GM18873 (cell line): Measurements from ENCODE around the gene CTRL.
A peak's percentile ranks its signal among the peaks of the same experiment; 100 is the strongest.
"Not testable (repeated sequence)": the region's sequence is repeated elsewhere in the genome, so short reads cannot be mapped to it uniquely, and the experiment has no call there.

ENCODE experiments used
- ATAC-seq: cut with Tn5 transposase; IDR thresholded peaks from one replicate; pipeline ENCODE4 v1.9.1; 2021; ENCODE audit warnings: mild to moderate bottlenecking, moderate library complexity, moderate number of reproducible peaks; ENCODE audit not compliant: unreplicated experiment, low FRiP score

Gene CTRL

DNA sequence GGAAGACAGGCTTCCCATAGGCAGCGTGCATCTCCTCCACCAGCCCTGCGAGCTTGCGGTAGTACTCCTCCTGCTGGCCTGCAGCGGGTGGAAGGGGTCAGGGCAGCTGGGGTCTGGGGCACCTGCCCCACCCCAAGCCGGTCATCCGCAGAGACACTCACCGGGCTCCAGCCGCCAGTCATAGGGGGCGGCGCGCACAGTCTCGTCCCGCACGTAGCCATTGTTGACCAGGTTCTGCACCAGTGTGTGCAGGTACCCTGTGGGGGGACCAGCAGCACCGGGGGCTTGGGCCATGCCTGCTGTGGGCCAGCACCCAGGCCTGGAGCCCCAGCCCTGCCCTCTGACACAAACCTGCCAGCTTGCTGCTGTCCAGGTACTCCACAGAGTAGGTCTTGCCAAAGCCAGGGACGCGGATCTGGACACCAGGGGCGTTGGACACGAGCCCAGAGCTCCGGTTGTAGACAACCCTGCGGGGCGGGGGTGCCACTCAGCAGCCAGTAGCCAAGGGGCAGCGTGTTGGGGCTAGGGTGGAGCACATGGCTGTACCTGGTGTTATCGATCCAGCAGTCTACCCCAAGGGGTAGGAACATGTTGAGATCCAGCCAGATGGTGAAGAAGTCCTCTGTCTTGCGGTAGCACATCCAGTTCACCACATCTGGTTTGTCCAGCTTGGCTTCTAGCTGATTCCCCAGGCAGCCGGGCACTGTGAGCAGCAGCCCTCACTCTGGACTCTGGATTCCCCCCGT is 11.0 kb upstream of the CTRL start:
- no peak for ATAC-seq

DNA sequence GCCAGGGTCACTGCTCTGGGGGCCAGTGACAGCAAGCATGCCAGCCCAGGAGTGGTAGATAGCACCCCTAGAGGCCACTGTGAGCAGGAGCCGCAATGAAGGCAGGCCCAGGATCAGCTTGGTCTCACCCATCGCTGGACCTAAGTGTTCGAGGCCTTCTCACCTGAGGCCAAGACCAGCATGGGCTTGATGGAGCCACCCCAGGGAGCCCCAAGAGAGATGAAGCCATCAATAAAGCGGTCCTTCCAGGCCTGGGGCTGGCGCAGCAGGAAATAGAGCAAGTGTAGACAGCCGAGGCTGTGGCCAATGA is 10.5 kb upstream of the CTRL start:
- no peak for ATAC-seq

DNA sequence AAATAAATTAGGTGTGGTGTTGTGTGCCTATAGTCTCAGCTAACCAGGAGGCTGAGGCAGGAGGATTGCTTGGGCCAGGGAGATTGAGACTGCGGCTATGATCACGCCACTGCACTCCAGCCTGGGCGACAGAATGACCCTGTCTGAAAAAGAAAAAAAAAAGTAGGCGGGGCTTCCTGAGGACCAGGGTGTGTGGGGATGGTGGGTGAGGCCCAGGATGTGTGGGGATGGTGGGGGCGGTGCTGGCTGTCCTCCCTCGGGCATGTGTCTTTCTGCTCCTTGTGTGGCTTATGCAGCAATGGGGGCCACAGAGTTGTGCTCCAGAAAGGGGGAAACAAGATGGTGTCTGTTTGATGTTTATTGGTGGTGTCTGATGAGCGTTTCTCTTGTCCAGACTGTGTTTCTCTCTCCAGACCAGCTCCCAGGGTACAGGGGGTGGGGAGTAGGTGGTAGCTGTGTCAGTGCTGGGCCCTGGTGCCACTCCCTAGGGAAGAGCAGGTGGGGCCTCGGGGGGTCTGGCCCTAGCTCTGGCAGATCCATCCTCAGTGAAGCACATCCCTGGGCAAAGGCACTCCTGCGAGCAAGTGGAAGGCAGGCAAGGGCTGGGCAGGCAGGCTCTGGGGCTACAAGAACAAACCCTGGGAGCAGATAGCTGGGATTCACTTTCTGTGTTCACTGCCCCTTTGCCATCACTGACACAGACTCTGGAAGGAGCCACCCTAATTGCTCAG is 10.0 kb upstream of the CTRL start:
- ATAC-seq: no peak

DNA sequence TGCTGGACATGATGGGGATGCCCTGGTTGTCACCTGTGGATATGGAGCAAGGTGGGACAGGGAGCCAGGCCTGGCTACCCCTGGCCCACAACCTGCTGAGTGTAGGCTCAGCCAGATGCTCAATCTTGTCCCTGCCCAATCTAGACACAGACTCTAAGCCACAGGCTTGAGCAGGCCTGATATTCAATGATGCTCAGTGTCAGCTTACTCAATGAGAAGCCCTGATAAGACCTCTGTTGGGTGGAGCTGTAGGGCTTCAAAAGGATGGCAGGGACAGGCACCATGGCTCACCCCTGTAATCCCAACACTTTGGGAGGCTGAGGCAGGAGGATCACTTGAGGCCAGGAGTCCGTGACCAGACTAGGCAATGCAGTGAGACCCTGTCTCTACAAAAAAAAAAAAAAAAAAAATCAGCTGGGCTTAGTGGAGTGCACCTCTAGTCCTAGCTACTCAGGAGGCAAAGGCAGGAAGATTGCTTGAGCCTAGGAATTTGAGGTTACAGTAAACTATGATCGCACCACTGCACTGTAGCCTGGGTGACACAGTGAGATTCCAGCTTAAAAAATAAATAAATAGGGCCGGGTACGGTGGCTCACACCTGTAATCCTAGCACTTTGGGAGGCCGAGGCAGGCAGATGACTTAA is 8.9 kb upstream of the CTRL start:
- ATAC-seq: no peak

DNA sequence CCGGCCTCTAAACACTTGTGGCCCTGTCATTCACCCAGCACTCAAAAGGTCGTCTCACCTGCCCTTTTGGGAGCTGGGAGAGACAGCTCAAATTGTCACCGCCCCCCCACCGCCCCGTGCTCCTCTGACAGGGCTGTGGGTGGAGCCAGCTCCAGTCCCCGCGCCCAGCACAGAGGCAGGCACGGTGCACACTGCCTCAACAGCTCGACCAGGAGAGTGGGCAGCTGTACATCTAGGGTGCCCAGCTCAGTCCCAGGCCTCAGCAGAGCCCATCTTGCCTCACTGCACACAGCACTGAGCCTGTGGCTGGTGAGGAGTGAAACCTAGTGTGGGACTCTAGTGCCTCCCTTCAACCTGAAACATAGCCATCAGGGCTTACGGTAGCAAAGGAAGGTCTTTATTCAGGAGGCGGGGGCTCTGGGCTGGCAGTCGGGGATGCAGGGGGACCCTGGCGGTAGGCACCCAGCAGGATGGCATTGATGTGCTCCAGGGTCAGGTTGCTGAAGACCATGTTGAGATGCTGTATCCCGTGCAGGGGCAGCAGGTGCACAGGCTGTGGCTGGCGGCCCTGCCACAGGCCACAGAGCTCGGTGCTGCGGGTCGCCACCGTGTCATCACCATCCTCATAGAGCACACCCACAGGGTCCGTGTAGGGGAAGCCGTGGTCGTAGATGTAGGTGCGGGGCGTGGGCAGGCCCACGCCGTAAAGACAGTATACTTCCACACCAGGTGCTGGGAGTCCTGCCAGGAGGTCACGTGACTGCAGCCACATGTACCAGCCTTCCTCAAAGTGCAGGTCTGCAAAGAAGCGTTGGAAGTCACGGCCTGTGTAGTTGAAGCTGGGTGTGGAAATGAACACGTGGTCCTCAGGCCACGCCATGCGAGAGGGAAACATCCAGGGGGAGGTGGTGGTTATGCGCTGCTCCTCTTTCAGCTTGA is 8.1 kb upstream of the CTRL start:
- no peak for ATAC-seq

DNA sequence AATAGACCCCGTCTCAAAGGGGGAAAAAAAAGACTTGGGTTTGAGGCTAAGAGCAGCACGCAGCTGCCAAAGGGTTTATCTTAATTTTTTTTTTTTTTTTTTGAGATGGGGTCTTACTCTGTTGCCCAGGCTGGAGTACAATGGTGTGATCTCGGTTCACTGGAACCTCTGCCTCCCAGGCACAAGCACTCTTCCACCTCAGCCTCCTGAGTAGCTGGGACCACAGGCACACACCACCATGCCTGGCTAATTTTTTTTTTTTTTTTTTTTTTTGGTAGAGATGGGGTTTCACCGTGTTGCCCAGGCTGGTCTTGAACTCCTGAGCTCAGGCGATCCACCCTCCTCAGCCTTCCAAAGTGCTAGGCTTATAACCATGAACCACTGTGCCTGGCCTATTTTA is 6.1 kb upstream of the CTRL start:
- ATAC-seq: not testable (repeated sequence)

DNA sequence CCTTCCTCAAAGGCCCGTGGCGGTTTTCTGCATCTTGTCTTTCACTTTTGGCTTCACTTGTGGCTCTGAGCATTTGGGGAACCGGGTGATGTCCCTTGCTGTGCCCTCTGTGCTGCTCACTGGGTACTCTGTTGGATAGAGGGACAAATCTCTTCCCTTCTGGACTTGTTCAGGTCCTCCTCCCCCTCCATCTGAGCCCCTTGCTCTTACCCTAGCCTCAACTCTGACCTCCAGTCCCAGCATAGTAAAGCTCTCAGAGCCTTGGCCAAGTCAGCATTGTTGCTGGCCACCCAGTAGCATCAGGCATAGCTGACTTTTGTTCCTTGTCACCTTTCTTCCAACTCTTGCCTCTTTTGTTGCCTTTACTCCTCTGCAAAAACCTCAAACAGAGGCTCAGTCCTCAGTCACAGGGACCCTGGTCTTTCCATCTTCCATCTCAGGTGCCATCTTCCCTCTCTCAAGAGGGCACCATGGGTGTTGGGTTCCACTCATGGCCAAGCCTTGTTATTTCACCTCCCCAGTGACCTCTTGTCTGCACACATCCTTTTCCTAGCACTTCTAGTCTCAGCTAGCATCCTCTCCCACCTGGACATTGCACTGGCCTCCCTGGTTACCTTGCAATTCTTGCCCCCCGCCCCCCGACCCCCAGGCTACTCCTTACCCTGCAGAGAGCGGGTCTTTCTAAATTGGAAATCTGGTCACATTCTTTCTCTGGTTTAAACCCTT is 5.4 kb upstream of the CTRL start:
- ATAC-seq: peak; percentile 42

DNA sequence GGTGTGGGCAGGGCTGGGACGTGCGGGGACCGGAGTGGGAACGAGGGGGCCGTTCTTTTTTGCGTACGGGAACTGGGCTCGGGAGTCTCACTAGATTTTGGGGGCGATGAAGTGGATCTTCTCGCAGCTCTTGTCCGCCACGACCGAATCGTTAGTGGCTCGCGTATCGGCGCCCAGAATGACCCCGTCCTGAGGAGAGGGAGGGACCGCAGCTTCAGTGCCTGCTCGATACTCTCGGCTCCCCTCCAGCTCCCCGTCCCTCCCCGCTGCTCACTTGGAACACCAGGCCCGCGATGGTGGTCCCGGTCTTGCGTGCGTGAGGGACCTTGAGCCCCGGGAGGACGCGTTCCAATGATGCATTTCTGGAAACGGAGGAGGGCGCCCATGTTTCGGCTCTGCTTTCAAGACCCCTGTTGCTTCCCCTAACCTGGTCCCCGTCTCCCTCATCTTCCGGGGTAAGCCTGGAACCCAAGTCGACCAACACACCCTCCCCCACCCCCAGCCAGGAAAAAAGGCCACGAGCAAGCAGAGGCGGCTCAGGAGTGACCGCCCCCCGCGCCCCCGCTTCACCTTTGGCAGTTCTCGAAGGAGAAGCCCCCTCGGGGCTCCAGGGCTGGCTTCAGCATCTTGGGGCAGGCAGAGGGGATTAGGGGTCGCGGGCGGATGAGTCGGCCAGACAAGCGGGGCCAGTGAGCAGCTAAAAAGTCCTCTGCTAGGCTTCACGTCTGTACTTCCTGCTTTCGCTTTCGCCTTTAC is 4.6 kb upstream of the CTRL start, which contains the start of gene PSMB10:
PSMB10 (minus strand) TSS at position 727 of the 756 bp plus-strand sequence; CDS start at position 626, 101 bp downstream.
- ATAC-seq: no peak

DNA sequence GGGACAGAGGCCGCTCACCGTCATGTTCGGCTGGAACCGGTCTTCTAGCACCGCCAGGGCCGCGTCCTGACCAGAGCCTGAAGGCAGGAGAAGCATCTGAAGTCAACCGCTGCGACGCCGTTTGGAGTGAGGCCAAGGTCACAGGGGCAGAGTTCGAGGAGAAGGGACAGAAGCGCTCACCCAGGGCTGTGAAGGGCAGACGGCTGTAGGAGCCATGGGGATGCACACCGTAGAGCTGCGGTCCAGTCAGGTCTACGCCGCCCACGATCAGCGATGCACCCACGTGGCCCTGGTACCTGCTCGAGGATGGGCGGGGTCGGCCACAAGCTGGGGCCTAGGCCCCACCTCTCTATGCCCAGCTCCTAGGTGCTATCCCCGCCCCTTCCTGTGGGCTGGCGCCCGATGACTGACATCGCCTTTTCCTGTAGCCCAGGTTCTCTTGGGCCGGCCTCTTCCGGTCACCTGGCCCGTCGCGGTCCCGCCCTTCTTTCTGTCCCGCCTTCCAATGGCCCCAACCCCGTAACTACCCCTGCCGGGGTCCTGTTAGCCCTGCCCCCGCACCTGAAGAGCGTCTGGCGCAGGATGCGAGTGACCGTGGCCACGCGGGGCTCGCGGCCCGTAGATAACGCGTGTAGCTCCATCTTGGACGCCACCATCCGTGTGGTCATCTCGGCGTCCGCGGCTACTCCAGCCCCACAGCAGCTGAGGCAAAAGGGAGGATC is 3.9 kb upstream of the CTRL start:
- peak; percentile 85 for ATAC-seq

DNA sequence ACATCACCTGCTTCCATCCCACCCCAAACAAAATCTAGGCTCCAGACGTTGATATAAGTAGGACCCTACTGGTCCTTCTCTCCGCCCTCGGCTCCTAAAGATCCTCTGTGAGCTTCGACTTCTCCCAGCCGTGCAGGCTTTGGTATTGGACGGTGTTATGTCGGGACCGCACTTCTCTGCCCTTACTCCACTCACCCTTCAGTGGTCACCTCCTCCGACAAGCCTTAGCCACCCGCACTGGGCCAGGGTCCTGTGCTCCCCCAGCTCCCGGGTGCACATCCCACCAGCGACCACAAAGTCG is 3.4 kb upstream of the CTRL start:
- no peak for ATAC-seq

DNA sequence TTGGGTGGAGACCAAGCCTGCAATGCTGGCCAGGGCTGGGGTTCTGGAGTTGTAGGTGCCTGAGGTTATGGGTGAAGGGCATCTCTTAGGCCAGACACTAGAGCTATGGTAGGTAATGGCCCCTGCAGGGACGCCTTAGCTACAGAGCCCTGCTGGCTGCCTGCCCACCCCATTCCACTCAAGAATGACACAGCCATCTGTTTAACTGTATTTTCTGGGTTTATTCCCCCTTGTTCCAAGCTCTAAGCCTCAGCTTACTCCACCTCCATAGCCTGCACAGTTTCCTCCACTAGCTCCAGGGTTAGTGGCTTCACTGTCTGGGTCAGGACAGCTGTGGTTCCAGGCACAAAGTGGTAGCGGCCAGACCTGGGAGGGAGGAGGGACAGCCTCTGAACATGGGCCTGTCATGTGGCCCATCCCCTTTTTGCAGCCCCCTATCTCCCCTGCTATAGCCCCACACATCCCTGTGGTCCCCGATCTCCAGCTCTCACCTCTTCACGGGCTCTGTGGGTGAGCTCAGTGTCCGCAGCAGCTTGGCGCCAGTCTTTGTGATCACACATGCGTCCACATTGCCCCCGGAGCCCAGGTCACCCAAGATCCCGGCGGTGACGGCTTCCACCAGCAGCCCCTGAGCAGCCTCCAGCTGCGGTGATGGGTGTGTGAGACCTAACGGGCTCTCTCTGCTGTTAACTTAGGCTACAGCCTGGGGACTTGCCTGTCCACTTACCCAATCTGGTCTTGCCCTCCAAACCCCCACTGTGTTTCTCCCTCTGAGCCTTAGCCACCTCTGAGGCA is 2.8 kb upstream of the CTRL start:
- no peak for ATAC-seq

DNA sequence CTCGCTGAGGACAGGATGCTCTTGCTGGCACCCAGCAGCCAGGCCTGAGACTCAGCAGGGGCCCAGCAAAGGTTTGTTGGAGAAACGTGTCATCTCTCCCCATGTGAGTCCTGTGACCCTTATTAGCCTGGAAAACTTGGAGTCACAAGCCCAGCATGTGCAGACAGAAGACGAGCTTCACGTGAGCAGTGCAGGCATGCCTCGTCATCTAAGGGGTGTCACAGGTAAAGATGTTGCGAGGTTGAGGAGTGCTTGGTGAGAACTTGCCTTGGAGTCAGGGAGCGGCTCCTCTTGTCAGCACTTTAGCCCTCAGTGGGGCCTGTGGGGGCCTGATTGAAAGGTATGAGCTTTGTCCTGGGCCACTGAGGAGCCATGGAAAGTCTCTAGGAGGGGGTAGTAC is 2.1 kb upstream of the CTRL start:
- no peak for ATAC-seq

DNA sequence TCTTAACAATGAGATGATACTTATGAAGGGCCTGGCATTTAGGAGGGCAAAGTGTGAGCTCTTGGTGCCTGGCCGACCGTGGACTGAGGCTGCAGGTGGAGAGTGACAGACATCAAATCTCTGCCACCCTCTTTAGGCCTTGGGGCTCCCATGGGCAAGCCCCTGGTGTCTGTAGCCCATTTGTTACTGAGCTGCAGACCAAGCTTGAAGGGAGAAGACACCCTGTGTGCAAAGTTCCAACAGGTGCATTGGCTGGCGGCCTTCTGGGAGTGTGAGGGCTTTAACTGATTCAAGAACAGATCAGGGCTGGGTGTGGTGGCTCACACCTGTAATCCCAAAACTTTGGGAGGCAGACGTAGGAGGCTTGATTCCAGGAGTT is 789 bp upstream of the CTRL start:
- no peak for ATAC-seq

DNA sequence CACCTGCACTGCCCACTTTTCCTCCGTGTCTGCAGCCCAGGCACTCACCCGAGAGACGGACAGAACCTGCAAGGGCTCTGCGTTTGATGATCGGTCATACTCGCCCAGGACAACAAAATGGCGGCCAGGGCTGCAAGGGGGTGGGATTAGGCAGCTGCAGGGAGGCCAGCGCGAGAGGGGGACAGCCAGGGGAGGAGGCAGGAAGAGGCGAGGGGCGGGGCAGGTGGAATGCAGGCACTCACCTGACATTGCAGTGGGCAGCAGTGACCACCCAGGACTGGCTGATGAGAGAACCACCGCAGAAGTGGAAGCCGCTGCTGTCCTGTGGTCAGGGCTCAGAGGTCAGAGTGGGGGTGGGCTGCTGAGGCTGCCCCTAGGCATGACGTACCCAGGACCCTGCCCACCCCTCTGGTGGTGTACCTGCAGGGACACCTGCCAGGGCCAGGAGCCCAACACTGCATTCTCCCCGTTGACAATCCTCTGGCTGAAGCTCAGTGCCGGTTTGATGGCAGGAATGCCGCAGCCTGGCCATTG is 917 bp downstream of the CTRL start:
- ATAC-seq: no peak

DNA sequence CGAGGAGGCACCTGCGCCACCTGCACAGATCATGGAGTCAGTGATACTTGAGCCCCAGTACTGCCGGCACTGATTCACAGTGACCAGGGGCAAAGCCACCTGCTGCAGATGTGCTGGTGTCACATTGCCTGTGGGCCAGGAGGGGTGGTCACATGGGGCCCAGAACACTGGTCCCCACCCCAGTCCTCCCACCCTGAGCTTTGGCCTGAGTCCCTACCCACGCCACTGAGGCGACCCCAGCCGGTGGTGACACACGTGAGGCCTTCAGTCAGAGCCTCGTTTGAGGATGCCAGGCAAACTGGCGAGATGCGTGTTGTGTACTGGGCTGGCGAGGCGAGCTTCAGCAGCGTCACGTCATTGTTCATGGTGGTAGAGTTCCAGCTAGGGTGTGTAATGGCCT is 1.5 kb downstream of the CTRL start:
- no peak for ATAC-seq

DNA sequence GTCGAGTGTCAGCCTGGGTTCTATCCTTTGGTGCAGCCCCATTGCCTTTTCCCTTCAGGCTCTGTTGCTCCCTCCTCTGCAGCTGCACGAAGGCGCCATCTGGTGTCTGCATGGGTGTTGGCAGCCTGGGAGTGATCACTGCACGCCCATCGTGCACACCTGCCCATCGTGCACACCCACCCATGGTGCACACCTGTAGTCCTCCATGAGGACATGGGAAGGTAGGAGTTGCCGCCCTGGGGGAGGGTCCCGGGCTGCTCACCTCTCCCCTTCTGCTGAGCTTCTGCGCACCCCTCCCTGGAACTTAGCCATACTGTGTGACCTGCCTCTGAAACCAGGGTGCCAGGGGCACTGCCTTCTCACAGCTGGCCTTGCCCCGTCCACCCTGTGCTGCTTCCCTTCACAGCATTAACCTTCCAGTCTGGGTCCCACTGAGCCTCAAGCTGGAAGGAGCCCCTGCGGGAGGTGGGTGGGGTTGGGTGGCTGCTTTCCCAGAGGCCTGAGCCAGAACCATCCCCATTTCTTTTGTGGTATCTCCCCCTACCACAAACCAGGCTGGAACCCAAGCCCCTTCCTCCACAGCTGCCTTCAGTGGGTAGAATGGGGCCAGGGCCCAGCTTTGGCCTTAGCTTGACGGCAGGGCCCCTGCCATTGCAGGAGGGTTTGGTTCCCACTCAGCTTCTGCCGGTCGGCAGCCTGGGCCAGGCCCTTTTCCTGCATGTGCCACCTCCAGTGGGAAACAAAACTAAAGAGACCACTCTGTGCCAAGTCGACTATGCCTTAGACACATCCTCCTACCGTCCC is 2.9 kb downstream of the CTRL start:
- ATAC-seq: no peak

DNA sequence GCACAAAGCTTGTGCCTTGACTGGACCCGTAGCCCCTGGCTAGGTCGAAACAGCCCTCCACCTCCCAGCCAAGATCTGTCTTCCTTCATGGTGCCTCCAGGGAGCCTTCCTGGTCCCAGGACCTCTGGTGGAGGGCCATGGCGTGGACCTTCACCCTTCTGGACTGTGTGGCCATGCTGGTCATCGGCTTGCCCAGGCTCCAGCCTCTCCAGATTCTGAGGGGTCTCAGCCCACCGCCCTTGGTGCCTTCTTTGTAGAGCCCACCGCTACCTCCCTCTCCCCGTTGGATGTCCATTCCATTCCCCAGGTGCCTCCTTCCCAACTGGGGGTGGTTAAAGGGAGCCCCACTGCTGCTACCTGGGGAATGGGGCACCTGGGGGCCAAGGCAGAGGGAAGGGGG is 3.5 kb downstream of the CTRL start:
- no peak for ATAC-seq
